ENCODE measurements around the gene INPP5B. TPM values are rescaled to one million over a fixed set of nuclear protein-coding genes. Genes with fewer than 3 reads are reported as not detected.
A peak's percentile ranks its signal among the peaks of the same experiment; 100 is the strongest.

Gene INPP5B
- total RNA-seq, 1 experiment from 2014 or later = 18.8 TPM

DNA sequence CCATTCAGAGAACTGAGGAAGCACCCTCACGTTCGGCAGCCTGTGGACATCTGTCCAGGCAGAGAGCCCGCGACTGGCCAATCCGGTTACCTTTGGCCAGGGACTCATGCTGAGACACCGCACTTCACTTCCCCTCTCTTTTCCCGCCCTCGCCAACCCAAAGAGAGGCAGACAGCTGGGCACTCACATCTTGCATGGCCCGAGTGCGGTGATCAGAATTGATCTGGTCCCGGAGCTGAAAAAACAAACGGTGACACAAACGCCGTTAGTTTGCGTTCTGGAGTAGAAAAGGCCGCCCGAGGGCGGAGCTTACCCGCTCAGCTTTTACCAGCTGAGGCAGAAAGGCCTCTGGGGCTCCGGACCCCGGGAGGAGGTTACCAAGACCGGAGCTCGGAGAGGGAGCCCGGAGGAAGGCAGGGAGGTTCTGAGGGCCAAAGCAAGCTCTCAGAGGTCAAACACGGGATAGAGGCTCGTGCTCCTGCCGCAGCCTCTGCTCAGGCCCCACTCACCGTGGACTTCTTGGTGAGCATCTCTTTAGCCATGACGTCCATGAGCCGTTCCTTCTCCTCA lies 42.6 kb upstream of the INPP5B start:
- H3K9me3 ChIP-seq = no peaks in the 10 kb centered on the region
- peaks cover 45% of the 10 kb centered on the region for H3K36me3 Mint-ChIP-seq (ENCODE audit: insufficient read depth, unreplicated experiment)
- H3K4me1 Mint-ChIP-seq (ENCODE audit: low read depth, unreplicated experiment) = peaks cover 5% of the 10 kb centered on the region
- intact Hi-C loops (cut with micrococcal nuclease; ENCODE audit: unreplicated experiment) = loop anchor here (5.0 kb wide), 1 partner anchor 112 kb away; no protein-coding TSS in a partner anchor
- H3K4me3 ChIP-seq (ENCODE audit: low read depth, low read length) = peak overlapping the region; percentile 63
- peak overlapping the region; percentile 90 for H3K4me3 Mint-ChIP-seq (ENCODE audit: unreplicated experiment)
- ChIA-PET POLR2A (interaction anchor here (1.7 kb wide), 1 partner anchor 23 kb away, joined by 4 read pairs; the partner anchor contains the start of gene UTP11), CTCF (interaction anchor here (0.6 to 1.1 kb wide), 2 partner anchors 23 to 177 kb away, joined by 3 read pairs; no protein-coding TSS in a partner anchor)
- TF ChIP-seq, protein P1, sequence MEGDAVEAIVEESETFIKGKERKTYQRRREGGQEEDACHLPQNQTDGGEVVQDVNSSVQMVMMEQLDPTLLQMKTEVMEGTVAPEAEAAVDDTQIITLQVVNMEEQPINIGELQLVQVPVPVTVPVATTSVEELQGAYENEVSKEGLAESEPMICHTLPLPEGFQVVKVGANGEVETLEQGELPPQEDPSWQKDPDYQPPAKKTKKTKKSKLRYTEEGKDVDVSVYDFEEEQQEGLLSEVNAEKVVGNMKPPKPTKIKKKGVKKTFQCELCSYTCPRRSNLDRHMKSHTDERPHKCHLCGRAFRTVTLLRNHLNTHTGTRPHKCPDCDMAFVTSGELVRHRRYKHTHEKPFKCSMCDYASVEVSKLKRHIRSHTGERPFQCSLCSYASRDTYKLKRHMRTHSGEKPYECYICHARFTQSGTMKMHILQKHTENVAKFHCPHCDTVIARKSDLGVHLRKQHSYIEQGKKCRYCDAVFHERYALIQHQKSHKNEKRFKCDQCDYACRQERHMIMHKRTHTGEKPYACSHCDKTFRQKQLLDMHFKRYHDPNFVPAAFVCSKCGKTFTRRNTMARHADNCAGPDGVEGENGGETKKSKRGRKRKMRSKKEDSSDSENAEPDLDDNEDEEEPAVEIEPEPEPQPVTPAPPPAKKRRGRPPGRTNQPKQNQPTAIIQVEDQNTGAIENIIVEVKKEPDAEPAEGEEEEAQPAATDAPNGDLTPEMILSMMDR (IDR thresholded peaks at IDR 0.05; ENCODE audit: insufficient read depth in 1 of 2, low read depth in 1 of 2, low read length in 1 of 2, severe bottlenecking in 1 of 2, unreplicated experiment in 1 of 2) = no peak
- peak overlapping the region; percentile 94 for H3K27ac Mint-ChIP-seq (ENCODE audit: unreplicated experiment)
- BruUV-seq (replicated peaks) = TSS peak; percentile 45
- peaks cover 1% of the 10 kb centered on the region; the same call in 1 of the 2 replicates for H3K36me3 ChIP-seq (ENCODE audit: control insufficient read depth, insufficient read depth, low read length)
- no peaks in the 10 kb centered on the region for H3K9me3 Mint-ChIP-seq (ENCODE audit: unreplicated experiment)
- H3K27me3 ChIP-seq (replicated peaks; ENCODE audit: control insufficient read depth, insufficient read depth, low read length) = no peaks in the 10 kb centered on the region
- DNase-seq = peak in 1 of 2 experiments; percentile 26
- peaks cover 9% of the 10 kb centered on the region; the same call in 1 of the 2 replicates for H3K4me1 ChIP-seq
- no peaks in the 10 kb centered on the region for H3K27me3 Mint-ChIP-seq (ENCODE audit: insufficient read depth, unreplicated experiment)

DNA sequence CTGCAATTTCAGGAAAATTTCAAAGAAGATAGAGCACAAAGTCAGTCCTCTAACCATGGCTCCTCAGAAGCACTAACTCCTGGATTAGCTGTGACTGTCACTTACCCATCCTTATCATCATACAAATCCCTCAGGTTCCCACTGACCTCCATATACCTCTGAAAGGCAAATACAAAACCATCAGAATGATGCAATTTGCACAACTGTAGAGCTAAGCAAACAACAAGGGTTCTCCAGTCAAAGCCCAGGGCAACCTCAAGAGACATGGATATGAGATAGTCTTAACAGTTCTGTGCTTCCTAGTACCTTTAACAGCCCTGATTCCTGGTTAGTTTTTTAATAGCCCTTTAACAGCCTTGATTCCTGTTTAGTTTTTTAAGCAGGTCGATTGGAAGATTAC lies 40.8 kb upstream of the INPP5B start:
- peak overlapping the region; percentile 53 for H3K4me3 Mint-ChIP-seq (ENCODE audit: unreplicated experiment)
- H3K27ac Mint-ChIP-seq (ENCODE audit: unreplicated experiment) = peak overlapping the region; percentile 57
- intact Hi-C loops (cut with micrococcal nuclease; ENCODE audit: unreplicated experiment) = loop anchor here (5.0 kb wide), 1 partner anchor 110 kb away; no protein-coding TSS in a partner anchor
- POLR2A ChIA-PET = interaction anchor here (0.7 kb wide), 1 partner anchor 24 kb away, joined by 9 read pairs; no protein-coding TSS in a partner anchor
- BruUV-seq (replicated peaks) = no TSS peak
- peaks cover 58% of the 10 kb centered on the region for H3K36me3 Mint-ChIP-seq (ENCODE audit: insufficient read depth, unreplicated experiment)
- peak in 1 of 2 experiments; percentile 45 for DNase-seq
- peaks cover 1% of the 10 kb centered on the region; the same call in 1 of the 2 replicates for H3K36me3 ChIP-seq (ENCODE audit: control insufficient read depth, insufficient read depth, low read length)
- peaks cover 5% of the 10 kb centered on the region for H3K4me1 Mint-ChIP-seq (ENCODE audit: low read depth, unreplicated experiment)
- CTCF ChIA-PET = no interaction called here
- H3K27me3 ChIP-seq (replicated peaks; ENCODE audit: control insufficient read depth, insufficient read depth, low read length) = no peaks in the 10 kb centered on the region
- H3K4me1 ChIP-seq = peaks cover 9% of the 10 kb centered on the region; the same call in 1 of the 2 replicates
- H3K9me3 Mint-ChIP-seq (ENCODE audit: unreplicated experiment) = no peaks in the 10 kb centered on the region
- TF ChIP-seq, protein P1 (IDR thresholded peaks at IDR 0.05; ENCODE audit: insufficient read depth in 1 of 2, low read depth in 1 of 2, low read length in 1 of 2, severe bottlenecking in 1 of 2, unreplicated experiment in 1 of 2) = no peak
- H3K4me3 ChIP-seq (ENCODE audit: low read depth, low read length) = no peak overlapping the region
- no peaks in the 10 kb centered on the region for H3K9me3 ChIP-seq
- no peaks in the 10 kb centered on the region for H3K27me3 Mint-ChIP-seq (ENCODE audit: insufficient read depth, unreplicated experiment)

DNA sequence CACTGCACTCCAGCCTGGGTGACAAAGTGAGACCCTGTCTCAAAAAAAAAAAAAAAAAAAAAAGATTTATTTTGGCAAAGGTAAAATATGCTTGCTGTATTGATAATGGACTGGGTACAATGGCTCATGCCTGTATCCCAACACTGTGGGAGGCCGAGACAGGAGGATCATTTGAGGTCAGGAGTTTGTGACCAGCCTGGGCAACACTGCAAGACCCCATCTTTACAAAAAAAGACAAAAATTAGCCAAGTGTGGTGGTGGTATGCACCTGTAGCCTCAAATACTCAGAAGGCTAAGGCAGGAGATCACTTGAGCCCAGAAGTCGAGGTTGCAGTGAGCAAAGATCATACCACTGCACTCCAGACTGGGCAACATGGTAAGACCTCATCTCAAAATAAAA lies 36.7 kb upstream of the INPP5B start:
- Mint-ChIP-seq H3K27ac (ENCODE audit: unreplicated experiment) (no peak overlapping the region), H3K36me3 (ENCODE audit: insufficient read depth, unreplicated experiment) (peaks cover 89% of the 10 kb centered on the region), H3K4me1 (ENCODE audit: low read depth, unreplicated experiment) (peaks cover 5% of the 10 kb centered on the region), H3K9me3 (ENCODE audit: unreplicated experiment) (no peaks in the 10 kb centered on the region), H3K4me3 (ENCODE audit: unreplicated experiment) (no peak overlapping the region), H3K27me3 (ENCODE audit: insufficient read depth, unreplicated experiment) (no peaks in the 10 kb centered on the region)
- intact Hi-C loops (cut with micrococcal nuclease; ENCODE audit: unreplicated experiment) = no loop called here
- ChIA-PET CTCF (no interaction called here), POLR2A (interaction anchor here (0.6 kb wide), 1 partner anchor 33 kb away, joined by 3 read pairs; no protein-coding TSS in a partner anchor)
- peaks cover 8% of the 10 kb centered on the region; the same call in 1 of the 2 replicates for H3K4me1 ChIP-seq
- H3K9me3 ChIP-seq = no peaks in the 10 kb centered on the region
- DNase-seq = no peak
- no TSS peak for BruUV-seq (replicated peaks)
- TF ChIP-seq, protein P1 (IDR thresholded peaks at IDR 0.05; ENCODE audit: insufficient read depth in 1 of 2, low read depth in 1 of 2, low read length in 1 of 2, severe bottlenecking in 1 of 2, unreplicated experiment in 1 of 2) = no peak
- H3K4me3 ChIP-seq (ENCODE audit: low read depth, low read length) = no peak overlapping the region
- no peaks in the 10 kb centered on the region for H3K27me3 ChIP-seq (replicated peaks; ENCODE audit: control insufficient read depth, insufficient read depth, low read length)
- peaks cover 1% of the 10 kb centered on the region; the same call in 1 of the 2 replicates for H3K36me3 ChIP-seq (ENCODE audit: control insufficient read depth, insufficient read depth, low read length)
